HG02840 (cell line): Measurements from ENCODE around the gene CD74.
"Not testable (repeated sequence)": the region's sequence is repeated elsewhere in the genome, so short reads cannot be mapped to it uniquely, and the experiment has no call there.

Experiments used
- ATAC-seq: cut with Tn5 transposase; IDR thresholded peaks from one replicate; pipeline ENCODE4 v1.9.1; 2021; ENCODE audit warnings: mild to moderate bottlenecking, moderate library complexity, moderate number of reproducible peaks; ENCODE audit not compliant: unreplicated experiment, low FRiP score

The CD74 gene

DNA sequence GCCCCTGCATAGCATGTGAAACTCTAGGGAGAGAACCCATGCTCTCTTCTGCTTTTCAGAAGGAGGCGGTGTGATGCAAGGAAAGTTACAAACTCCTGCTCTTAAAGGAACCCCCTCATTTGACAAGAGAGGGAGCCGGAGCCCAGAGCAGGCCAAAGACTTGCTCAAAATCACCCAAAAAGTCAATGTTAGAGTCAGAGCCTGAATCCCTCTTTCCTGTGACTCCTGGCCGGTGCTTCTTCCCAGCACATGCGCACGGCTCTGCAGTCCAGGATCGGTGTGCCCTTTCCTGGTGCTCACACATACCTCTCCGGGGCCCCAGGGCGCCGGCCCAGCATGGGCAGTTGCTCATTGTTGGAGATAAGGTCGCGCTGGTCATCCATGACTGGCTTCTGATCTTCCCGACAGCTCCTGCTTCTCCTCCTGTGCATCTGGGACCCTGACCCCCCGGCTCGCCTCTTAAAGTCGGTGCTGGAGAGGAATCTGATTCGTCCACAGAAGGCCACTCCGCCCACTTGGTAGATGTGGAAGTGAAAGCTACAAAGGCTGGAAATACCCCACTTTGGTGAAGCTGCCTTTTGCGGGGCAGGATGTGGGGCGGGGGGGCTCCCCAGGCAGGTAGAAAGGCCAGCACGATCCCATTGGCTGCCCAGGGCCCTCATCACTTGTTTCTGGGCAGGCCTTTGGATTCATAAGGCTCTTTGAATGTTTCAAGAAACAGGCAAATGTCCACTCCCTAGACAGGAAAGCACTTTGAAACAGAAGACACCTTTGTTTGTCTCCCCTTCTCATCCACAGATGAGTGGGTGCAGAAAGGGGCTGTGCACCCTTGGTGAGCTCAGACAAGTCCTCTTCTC is at the start of gene CD74:
Gene CD74 (minus strand): TSS at position 592 of the 857 bp plus-strand sequence. CDS start 161 bp downstream, at position 431.
- ATAC-seq: peak; percentile 78

DNA sequence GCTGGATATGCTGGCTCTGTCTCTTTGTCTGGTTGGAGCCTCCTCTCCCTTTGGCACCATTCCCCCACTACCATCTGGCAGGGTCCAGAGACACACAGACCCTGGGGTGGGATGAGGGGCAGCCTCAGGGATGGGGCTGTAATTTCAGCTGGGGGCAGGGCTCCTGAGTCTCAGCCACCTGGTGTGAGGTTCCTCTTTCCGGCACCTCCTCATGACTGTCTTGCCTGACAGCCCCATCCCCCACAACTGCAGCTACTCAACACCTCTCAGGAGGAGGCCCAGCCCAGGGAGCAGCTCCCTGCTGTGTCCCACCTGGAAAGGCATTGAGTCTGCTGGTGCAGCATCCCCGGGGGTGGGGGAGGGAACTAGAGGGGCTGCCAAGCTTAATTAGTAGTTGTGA is 48.5 kb upstream of the CD74 start:
- no peak for ATAC-seq

- no peak for ATAC-seq
Observed at GRCh38 chr5:150460781-150461180, 48.1 kb upstream of the CD74 start.

- no peak for ATAC-seq
Observed at GRCh38 chr5:150458802-150459557, 46.3 kb upstream of the CD74 start.

- no peak for ATAC-seq
Observed at GRCh38 chr5:150457562-150458240, 45.0 kb upstream of the CD74 start.

GRCh38 chr5:150457121-150457520 is 44.4 kb upstream of the CD74 start:
- ATAC-seq: no peak

- ATAC-seq: no peak
Observed at GRCh38 chr5:150454492-150455229, 42.0 kb upstream of the CD74 start.

GRCh38 chr5:150454027-150454426 is 41.3 kb upstream of the CD74 start:
- not testable (repeated sequence) for ATAC-seq

- no peak for ATAC-seq
Observed at GRCh38 chr5:150452914-150453313, 40.2 kb upstream of the CD74 start.

- ATAC-seq: no peak
Observed at GRCh38 chr5:150451594-150451993, 38.9 kb upstream of the CD74 start.

DNA sequence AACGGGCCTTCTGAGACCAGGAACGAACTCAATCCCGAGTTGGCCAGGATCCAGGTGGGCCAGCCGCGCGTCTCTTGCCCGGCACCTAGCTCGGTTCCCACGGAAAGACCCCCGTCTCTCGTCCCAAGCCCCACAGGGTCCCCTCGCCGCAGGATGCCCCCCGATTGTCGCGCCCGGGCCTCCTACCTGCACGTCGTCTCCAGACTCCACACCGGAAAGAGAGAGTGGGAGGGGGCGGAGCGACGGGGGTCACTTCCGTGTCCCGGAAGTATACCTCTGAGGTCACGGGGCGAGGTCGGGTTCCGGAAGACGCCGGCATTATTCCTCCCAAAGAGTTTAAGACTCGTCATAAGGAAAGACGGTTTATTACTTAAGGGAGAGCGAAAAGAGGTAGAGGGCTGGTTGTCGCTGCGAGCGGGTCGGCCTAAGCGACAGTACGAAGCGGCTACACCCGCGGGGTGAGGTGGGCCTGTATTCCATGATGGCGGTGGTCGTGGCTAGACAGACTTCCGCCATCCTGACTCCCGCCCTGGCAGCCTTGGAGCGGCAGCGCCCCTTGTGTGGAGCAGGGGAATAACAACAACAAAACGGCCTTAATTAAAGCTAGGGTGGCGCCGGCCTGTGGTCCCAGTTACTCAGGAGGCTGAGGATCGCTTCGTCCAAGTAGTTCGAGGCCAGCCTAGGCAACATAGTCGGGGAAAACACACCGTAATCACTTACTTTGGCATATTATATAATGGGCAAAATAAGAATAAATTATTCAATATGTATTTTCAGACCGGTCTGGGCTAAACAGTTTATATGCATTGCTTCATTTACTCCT is 37.0 kb upstream of the CD74 start, which contains the start of gene RPS14:
Gene RPS14 (minus strand): TSS at position 223 of the 823 bp plus-strand sequence. CDS start 2,006 bp downstream, outside the sequence.
- ATAC-seq: peak; percentile 94

DNA sequence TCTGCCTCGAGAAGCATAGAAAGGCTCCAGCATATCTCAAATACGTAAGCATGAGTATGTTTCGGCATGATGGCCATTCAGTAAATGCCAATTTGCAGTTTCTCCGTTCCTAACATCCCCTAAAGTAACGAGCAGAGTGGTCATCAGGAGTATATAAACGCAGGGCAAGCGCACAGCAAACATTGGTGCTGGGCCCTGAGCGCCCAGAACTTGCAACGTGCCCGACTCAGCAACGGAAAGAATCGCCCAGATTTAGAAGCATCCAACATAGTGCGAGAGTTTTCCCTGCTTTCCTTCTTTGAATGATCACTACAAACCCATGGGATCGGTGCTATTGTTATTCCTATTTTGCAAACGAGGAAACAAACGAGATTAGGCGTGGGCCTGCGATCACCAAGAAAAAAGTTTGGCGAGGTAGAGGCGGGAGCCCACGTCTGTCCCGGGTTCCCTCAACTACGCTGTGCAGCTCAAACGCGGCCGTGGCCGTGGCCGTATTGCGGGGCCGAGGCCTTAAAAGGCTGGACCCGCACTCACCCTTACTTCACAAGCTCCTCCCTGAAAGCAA is 36.3 kb upstream of the CD74 start:
- ATAC-seq: peak; percentile 33

- no peak for ATAC-seq
Observed at GRCh38 chr5:150448334-150448733, 35.6 kb upstream of the CD74 start.

DNA sequence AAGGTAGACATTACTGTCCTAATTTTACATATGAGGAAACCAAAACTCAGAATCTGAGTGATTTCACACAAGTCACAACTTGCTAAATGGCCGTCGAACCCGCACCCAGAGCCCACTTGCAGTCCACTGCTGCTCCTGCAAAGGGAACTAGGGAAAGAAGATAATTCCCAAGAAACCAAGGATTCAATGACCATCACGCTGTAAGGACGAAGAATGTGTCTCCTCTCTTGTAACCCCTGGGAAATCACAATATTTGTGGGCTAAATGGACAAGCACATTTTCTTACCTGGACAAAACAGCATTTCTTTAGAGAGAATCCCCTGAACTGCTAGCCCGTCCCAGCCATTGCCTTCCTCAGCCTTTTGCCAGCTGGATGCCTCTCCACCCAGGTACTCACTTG is 34.5 kb upstream of the CD74 start:
- ATAC-seq: no peak

DNA sequence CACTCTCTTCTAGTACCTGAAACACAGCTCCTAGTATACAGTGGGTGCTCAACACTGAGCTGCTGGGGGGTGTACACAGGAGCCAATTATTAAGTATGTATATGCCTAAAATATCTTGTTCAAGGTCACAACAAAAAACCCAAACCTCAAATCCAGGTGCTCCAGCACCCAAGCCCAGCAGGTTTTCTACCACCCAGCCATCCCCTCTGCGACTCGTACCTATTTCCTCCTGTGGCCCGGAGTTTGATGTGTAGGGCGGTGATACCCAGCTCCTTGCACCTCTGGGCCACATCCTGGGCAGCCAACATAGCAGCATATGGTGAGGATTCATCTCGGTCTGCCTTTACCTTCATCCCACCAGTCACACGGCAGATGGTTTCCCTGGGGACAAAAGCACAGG is 33.9 kb upstream of the CD74 start:
- no peak for ATAC-seq

- no peak for ATAC-seq
Observed at GRCh38 chr5:150446088-150446487, 33.4 kb upstream of the CD74 start.

DNA sequence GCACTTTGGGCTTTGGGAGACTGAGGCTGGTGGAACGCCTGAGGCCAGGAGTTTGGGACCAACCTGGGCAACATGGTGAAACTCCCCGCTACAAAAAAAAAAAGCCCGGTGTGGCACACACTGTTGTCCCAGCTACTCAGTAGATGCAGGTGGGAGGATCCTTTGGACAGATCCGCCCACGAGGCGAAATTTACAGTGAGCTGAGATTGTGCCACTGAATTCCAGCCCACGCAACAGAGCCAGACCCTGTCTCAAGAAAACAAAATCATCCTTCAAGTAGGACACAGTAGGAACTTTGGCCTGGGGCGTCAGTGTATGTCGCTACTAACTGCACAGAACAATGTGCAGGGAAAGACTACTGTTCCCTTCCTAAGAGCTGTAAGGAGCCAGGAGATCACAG is 32.1 kb upstream of the CD74 start:
- ATAC-seq: no peak

DNA sequence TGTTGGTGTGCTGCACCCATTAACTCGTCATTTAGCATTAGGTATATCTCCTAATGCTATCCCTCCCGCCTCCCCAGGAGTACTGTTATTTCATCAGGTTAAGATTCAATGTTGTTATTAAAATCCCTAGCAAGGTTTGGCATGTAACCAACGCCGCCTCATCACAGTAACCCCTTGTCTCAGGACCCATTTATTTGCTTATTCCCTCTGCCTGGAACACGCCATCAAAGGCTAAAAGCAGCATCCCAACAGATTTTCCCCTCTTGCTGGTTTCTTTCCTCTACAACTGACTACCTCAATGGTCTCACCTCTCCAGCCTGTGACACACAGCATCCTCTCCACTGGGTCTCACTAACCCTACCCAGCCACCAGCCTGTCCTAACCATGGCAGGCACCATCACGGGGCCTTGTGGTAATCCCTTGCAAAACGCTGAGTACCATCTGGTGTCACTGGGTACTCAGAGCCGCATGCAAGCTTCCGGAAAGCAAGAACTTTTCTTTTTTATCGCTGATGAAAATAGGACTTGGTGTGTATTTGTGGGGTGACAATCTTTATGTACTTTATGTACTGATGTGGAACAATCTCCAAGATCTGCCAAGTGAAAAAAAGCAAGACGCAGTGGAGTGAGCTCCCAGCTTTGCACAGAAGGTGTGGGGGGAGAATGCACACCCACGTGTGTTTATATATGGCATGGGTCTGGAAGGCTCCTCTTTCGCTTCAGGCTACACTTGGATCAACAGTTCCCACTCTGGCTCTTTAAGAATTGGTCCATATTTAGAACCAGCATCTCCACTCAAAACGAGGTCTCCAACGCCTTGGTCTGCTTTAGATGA is 30.7 kb upstream of the CD74 start:
- no peak for ATAC-seq
